HG03460 (cell line): ENCODE results near the gene DNAH3.
"Not testable (repeated sequence)": the region's sequence is repeated elsewhere in the genome, so short reads cannot be mapped to it uniquely, and the experiment has no call there.

Source experiments
- ATAC-seq: cut with Tn5 transposase; IDR thresholded peaks from one replicate; pipeline ENCODE4 v1.9.1; 2021; ENCODE audit not compliant: unreplicated experiment

The DNAH3 gene

DNA sequence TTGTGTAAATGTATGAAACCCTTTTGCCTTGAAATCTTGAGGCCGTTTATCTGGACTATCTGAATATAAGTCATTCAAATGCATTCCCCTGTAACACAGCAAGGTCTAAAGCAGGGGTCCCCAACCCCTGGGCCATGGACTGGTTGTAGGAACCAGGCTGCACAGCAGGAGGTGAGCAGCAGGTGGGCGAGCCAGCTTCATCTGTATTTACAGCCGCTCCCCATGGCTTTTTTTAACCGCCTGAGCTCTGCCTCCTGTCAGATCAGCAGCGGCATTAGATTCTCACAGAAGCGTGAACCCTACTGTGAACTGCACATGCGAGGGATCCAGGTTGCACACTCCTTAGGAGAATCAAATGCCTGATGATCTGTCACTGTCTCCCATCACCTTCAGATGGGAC is 24.1 kb downstream of the DNAH3 start:
- ATAC-seq: no peak

DNA sequence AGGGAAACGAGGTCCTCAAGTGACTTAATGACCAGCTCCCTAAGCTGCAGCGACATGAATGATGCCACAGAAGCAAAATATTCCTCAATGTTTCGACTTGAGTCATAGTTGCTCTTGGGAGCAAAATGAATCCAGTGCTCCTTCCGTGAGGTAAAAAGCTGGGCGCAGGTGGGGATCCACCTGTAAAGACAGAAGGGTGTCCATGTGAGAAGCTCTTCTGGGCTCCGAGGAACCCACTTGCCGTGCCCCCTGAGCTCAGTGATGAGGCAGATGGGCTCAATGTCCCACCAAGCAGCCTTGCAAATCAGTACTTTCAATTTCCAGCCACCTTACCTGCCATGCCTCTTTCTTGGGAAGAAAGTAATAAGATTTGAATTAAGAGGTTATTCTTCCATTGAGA is 25.5 kb downstream of the DNAH3 start:
- no peak for ATAC-seq

- no peak for ATAC-seq
Observed at GRCh38 chr16:21120976-21121520, 29.6 kb downstream of the DNAH3 start.

- ATAC-seq: no peak
Observed at GRCh38 chr16:21117567-21117966, 33.1 kb downstream of the DNAH3 start.

GRCh38 chr16:21116148-21116693 is 34.4 kb downstream of the DNAH3 start:
- no peak for ATAC-seq

- not testable (repeated sequence) for ATAC-seq
Observed at GRCh38 chr16:21115551-21115950, 35.1 kb downstream of the DNAH3 start.

- no peak for ATAC-seq
Observed at GRCh38 chr16:21103941-21104860, 46.4 kb downstream of the DNAH3 start.

DNA sequence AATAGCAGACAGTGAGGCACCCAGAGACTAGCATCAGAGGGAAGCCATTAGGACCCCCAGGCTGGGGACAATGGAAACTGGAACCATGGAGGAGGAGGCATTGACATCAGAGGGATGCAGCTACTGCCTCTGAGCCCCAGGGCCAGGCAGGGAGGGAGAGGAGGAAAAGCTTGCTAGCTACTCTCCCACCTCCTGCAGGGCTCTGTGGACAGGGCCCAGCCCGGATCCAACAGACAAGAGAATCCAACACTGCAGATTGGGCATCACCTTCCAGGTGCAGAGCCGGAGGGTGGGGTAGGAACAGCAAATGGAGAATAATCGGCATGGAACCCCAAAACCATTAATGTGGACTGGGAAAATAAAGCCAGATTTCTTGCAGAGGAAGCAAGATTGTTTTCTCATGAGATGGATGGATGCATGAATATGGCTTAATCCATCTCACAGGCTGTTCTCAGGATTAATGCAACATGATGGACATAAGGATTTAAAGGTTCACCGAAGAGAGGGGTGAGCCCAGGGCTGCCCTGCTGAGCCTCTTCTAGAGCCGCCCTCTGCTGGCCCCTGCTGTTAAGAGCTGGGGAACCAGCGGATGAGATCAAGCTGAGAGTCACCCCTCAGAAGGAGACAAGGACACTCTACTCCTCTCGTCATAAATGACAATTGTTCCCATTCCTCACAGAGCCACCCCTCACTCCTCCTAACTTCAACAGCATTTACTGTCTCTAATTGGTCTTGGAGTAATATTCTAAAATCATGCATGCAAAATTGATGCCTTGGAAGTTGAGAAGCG is 48.8 kb downstream of the DNAH3 start:
- ATAC-seq: no peak

DNA sequence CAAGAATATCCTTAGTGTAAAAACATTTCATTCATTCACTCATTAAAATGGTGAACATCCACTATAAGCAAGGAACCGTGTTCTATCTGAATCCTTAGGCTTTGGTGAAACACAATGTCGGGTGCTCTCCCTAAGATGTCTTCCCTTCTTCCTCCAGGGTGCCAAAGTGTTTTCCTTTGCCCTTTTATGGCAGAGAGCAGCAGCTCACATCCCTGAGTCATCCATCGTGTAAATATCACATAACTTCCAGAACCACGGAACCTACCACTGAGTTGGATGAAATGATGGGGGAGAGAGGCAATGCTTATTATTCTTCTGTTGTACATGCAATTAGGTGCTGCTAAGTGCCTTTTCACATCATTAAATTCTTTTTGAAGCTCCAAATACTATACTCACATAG is 50.2 kb downstream of the DNAH3 start:
- no peak for ATAC-seq

DNA sequence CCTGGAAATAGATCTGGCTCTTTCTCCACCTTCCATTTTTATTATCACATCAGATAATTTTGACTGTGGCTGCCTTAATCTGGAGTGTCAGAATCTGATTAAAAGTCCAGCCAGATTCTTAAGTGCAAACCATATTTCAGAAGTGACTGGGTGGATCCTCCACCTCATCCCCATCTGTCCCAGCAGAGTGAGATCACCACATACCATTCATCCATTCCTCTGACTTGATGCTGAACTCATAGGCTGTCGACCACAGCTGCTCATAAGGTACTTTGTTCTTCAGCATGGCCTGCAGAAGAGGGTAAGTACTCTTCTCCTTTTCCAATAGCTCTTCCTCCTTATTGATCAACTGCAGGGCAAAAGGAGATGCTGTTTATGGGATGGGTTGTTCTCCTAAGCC is 53.5 kb downstream of the DNAH3 start:
- ATAC-seq: no peak

- not testable (repeated sequence) for ATAC-seq
Observed at GRCh38 chr16:21094719-21095118, 55.9 kb downstream of the DNAH3 start.

DNA sequence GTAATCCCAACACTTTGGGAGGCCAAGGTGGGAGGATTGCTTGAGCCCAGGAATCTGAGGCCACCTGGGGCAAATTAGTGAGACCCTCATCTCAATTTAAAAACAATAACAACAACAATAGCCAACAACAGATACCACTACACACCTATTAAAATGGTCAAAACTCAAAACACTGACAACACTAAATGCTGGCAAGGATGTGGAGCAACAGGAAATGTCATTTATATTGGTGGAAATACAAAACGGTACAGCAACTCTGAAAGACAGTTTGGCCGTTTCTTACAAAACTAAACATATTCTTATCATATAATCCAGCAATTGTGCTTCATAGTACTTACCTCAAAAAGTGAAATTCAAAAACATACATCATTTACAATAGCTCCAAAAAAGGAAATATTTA is 57.7 kb downstream of the DNAH3 start:
- ATAC-seq: no peak

GRCh38 chr16:21088646-21089538 is 61.8 kb downstream of the DNAH3 start:
- ATAC-seq: no peak

GRCh38 chr16:21088143-21088542 is 62.5 kb downstream of the DNAH3 start:
- ATAC-seq: no peak

- no peak for ATAC-seq
Observed at GRCh38 chr16:21084631-21085225, 65.9 kb downstream of the DNAH3 start.

GRCh38 chr16:21083729-21084268 is 66.8 kb downstream of the DNAH3 start:
- no peak for ATAC-seq

DNA sequence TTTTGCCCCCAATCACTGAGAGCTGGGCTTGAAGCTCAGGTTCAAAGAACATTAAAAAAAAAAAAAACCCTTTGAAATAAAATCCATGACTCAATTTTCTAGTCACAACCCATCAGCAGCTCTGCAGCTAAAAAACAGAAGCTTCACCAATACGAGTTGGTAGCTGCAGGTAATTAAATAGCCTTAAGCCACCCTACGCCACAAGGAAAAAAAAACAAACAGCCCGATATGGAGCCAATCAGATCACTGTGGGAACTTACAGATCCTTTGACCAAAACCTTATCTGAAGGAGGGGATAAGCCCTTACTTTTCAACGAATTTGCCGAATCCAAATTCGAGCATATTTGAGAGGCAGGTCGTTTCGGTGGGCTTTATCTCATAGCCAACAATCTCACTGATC is 69.3 kb downstream of the DNAH3 start:
- no peak for ATAC-seq

- no peak for ATAC-seq
Observed at GRCh38 chr16:21078563-21078962, 72.1 kb downstream of the DNAH3 start.

DNA sequence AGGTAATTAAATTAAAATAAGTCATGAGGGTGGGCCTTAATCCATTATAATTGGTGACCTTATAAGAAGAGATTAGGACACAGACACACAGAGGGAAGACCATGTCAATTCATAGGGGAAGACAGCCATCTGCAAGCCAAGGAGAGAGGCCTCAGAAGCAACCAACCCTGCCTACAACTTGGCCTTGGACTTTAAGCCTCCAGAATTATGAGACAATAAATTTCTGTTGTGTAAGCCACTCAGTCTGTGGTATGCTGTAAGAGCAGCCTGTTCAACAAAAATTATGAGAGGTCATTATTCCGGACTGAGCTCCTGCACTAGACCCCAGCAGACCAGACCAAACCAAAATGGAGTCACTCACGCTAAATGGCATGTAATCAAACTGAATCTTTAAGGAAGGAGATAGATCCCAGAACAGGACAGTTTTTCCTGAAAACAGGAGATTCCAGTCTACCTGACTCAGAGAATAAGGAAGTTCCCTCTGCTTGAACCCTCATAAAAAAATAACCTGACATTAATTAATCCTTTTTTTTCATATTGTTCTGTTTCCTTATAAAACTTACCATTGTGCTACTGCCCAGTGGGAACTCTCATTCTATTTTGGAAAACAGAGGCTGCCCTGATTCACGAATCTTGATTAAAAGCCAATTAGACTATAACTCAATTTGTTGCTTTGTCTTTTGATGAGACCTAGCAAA is 74.3 kb downstream of the DNAH3 start:
- ATAC-seq: no peak
